OCI-LY1 (cell line): ENCODE measurements around the gene REV3L.

Experiments
- H2AFZ ChIP-seq: fragments of 200-600 bp; sonication (generic), shearing (Covaris generic); 2 replicates; pipeline ENCODE4 v1.6.0; 2014; ENCODE audit warnings: antibody characterized with exemption, mild to moderate bottlenecking, low read length
- H3F3A ChIP-seq: fragments of 200-600 bp; sonication (generic), shearing (Covaris generic); 2 replicates; pipeline ENCODE4 v1.6.0; 2014; ENCODE audit warnings: mild to moderate bottlenecking, antibody characterized with exemption, low read length, moderate library complexity; ENCODE audit not compliant: insufficient read depth
- H3K27ac ChIP-seq: fragments of 200-600 bp; sonication (generic); 2 replicates; pipeline ENCODE4 v1.5.1; 2014; ENCODE audit warnings: low read length, mixed run types, mild to moderate bottlenecking, low read depth; ENCODE audit not compliant: poor library complexity, severe bottlenecking
- H3K27me3 ChIP-seq: fragments of 200-600 bp; sonication (generic); 2 replicates; pipeline ENCODE4 v1.6.0; 2014; ENCODE audit warnings: antibody characterized with exemption, mild to moderate bottlenecking, low read length, moderate library complexity; ENCODE audit not compliant: insufficient read depth
- H3K36me3 ChIP-seq: fragments of 200-600 bp; sonication (generic); 2 replicates; pipeline ENCODE4 v1.6.1; 2014; ENCODE audit warnings: mild to moderate bottlenecking, antibody characterized with exemption, low read length, moderate library complexity, mixed read lengths; ENCODE audit not compliant: insufficient read depth
- H3K4me1 ChIP-seq: fragments of 200-600 bp; sonication (generic); 2 replicates; pipeline ENCODE4 v1.5.1; 2014; ENCODE audit warnings: mild to moderate bottlenecking, low read length, moderate library complexity; ENCODE audit not compliant: insufficient read depth, severe bottlenecking
- H3K4me2 ChIP-seq: fragments of 200-600 bp; sonication (generic), shearing (Covaris generic); 2 replicates; pipeline ENCODE4 v1.6.1; 2014; ENCODE audit warnings: low read length
- H3K4me3 ChIP-seq: fragments of 200-600 bp; sonication (generic); 2 replicates; pipeline ENCODE4 v1.5.1; 2014; ENCODE audit warnings: low read length, low read depth, mild to moderate bottlenecking, mixed read lengths; ENCODE audit not compliant: poor library complexity, severe bottlenecking
- H3K79me2 ChIP-seq: fragments of 200-600 bp; shearing (Covaris generic); 2 replicates; pipeline ENCODE4 v1.6.1; 2016; ENCODE audit warnings: mixed run types, low read length, mixed read lengths; ENCODE audit not compliant: insufficient read depth
- H3K9ac ChIP-seq: fragments of 200-600 bp; sonication (generic), shearing (Covaris generic); 2 replicates; pipeline ENCODE4 v1.6.1; 2014; ENCODE audit warnings: mild to moderate bottlenecking, low read length, mixed read lengths
- H3K9me2 ChIP-seq: fragments of 200-600 bp; sonication (generic), shearing (Covaris generic); 2 replicates; pipeline ENCODE4 v1.6.1; 2014; ENCODE audit warnings: low read depth, mild to moderate bottlenecking, low read length, mixed read lengths
- H3K9me3 ChIP-seq: fragments of 200-600 bp; shearing (Covaris generic); 2 replicates; pipeline ENCODE4 v1.6.1; 2014; ENCODE audit warnings: low read length, mixed read lengths
- H4K20me1 ChIP-seq: fragments of 200-600 bp; sonication (generic), shearing (Covaris generic); 2 replicates; pipeline ENCODE4 v1.6.0; 2016; ENCODE audit warnings: mild to moderate bottlenecking, low read length; ENCODE audit not compliant: insufficient read depth
- EZH2 ChIP-seq: fragments of 200-600 bp; sonication (generic), shearing (Covaris generic); IDR thresholded peaks from 2 replicates; pipeline ENCODE4 v1.8.0; 2017; ENCODE audit warnings: borderline replicate concordance, mixed run types, mild to moderate bottlenecking, antibody characterized with exemption, low read length, moderate library complexity, mixed read lengths
- TF ChIP-seq, protein P1 (sequence below): fragments of 200-600 bp; sonication (generic), shearing (Covaris generic); IDR thresholded peaks from 2 replicates; pipeline ENCODE4 v1.5.1; 2017; ENCODE audit warnings: mild to moderate bottlenecking, antibody characterized with exemption, low read length, moderate library complexity, mixed read lengths

REV3L gene

DNA sequence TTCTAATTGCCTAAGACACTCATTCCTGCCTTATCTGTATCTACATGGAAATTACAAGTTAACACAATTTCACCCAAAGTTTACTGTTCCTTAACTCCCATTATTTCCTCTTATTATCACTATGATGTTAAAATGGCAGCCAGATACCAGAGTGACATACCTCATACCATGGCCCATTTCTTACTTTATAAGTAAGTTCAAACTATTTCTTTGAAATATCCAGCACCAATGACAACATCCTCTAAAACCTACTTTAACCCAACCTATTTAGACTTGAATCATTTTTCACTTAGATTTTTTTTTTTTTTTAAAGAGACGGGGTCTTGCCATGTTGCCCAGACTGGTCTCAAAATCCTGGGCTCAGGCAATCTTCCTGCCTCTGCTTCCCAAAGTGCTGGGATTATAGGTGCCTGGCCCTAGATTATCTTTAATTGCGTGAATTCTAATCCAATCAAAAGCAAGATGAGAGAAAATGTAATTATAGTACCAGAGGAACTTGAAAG is 10.0 kb downstream of the REV3L start:
- Histone ChIP-seq H3K4me3 (no peak overlapping the region), H3K4me1 (peaks cover 21% of the 10 kb centered on the region), H2AFZ (no peak overlapping the region), H3K9ac (no peak overlapping the region), H3K4me2 (no peak overlapping the region), H4K20me1 (no peaks in the 10 kb centered on the region), H3K27me3 (no peaks in the 10 kb centered on the region), H3K79me2 (peaks cover 94% of the 10 kb centered on the region), H3K9me2 (no peaks in the 10 kb centered on the region), H3K9me3 (no peaks in the 10 kb centered on the region), H3F3A (no peaks in the 10 kb centered on the region), H3K27ac (no peak overlapping the region), H3K36me3 (peaks cover 20% of the 10 kb centered on the region; the same call in 1 of the 2 replicates)
- no peak for TF ChIP-seq EZH2
- TF ChIP-seq, protein P1, sequence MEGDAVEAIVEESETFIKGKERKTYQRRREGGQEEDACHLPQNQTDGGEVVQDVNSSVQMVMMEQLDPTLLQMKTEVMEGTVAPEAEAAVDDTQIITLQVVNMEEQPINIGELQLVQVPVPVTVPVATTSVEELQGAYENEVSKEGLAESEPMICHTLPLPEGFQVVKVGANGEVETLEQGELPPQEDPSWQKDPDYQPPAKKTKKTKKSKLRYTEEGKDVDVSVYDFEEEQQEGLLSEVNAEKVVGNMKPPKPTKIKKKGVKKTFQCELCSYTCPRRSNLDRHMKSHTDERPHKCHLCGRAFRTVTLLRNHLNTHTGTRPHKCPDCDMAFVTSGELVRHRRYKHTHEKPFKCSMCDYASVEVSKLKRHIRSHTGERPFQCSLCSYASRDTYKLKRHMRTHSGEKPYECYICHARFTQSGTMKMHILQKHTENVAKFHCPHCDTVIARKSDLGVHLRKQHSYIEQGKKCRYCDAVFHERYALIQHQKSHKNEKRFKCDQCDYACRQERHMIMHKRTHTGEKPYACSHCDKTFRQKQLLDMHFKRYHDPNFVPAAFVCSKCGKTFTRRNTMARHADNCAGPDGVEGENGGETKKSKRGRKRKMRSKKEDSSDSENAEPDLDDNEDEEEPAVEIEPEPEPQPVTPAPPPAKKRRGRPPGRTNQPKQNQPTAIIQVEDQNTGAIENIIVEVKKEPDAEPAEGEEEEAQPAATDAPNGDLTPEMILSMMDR: no peak

DNA sequence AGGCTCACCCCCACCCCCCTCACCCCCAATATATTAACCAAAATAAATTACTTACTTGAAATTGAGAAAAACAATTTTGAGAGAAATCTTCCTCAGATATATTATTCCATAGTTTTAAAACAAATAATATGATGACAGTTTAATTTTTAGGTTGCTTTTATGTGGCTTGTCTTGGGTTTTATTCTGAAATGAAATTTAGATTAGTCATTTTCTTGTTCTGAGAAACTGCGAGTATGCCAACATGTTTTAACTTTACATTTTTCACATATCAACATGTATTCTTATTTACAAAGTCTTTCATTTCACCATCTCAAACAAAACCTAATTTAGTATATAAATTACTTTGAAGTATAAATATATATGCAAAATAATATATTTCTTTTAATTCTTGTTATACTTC is 11.1 kb downstream of the REV3L start:
- H3K36me3 ChIP-seq: peaks cover 20% of the 10 kb centered on the region; the same call in 1 of the 2 replicates
- no peak overlapping the region for H3K4me2 ChIP-seq
- no peak overlapping the region for H2AFZ ChIP-seq
- H3K27ac ChIP-seq: no peak overlapping the region
- H3K9ac ChIP-seq: no peak overlapping the region
- H3F3A ChIP-seq: no peaks in the 10 kb centered on the region
- no peak for TF ChIP-seq EZH2
- TF ChIP-seq, protein P1: no peak
- H3K9me2 ChIP-seq: no peaks in the 10 kb centered on the region
- H3K9me3 ChIP-seq: no peaks in the 10 kb centered on the region
- H4K20me1 ChIP-seq: no peaks in the 10 kb centered on the region
- H3K27me3 ChIP-seq: no peaks in the 10 kb centered on the region
- peaks cover 11% of the 10 kb centered on the region for H3K4me1 ChIP-seq
- no peak overlapping the region for H3K4me3 ChIP-seq
- peaks cover 94% of the 10 kb centered on the region for H3K79me2 ChIP-seq

DNA sequence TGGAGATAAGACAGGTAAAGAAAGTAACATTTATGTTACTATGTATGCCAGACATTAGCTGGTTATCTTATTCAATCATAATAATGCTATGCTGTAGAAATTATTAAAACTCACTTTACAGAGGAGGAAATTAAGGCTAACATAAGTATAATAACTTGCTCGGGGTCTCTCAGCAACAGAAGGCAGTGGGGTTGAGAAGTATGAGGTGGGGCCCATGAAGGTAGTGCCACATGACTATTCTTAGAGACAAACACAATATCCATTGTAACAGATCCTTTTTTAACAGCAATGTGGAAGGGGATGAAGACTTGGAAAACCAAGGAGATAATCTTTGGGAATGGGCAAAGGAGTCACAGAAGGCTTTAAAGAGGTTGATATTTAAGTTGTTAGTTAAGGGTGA is 11.5 kb downstream of the REV3L start:
- no peak for TF ChIP-seq EZH2
- TF ChIP-seq, protein P1: no peak
- H3K79me2 ChIP-seq: peaks cover 94% of the 10 kb centered on the region
- no peaks in the 10 kb centered on the region for H3F3A ChIP-seq
- no peak overlapping the region for H3K4me2 ChIP-seq
- H3K9me3 ChIP-seq: no peaks in the 10 kb centered on the region
- no peak overlapping the region for H3K27ac ChIP-seq
- H4K20me1 ChIP-seq: no peaks in the 10 kb centered on the region
- H3K9ac ChIP-seq: no peak overlapping the region
- H2AFZ ChIP-seq: no peak overlapping the region
- H3K4me3 ChIP-seq: no peak overlapping the region
- peaks cover 7% of the 10 kb centered on the region for H3K4me1 ChIP-seq
- H3K27me3 ChIP-seq: no peaks in the 10 kb centered on the region
- no peaks in the 10 kb centered on the region for H3K9me2 ChIP-seq
- peaks cover 20% of the 10 kb centered on the region; the same call in 1 of the 2 replicates for H3K36me3 ChIP-seq
